ENCODE measurements around the gene MSL3B.

Gene MSL3B

DNA sequence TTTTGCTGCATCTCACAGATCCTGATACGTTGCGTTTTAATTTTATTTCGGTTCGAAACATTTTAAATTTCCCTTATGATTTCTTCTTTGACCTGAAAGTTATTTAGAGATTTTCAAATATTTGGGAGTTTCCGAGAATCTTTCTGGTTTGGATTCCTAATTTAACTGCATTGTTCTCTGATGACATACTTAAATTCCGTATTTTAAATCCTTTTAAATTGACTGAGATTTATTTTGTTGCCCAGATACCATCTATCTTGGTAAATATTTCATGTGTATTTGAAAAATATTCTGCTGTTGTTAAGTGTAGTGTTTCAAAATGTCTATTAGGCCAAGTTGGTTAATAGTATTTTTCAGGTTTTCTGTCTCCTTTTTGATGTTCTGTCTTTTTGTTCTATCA is 52.3 kb downstream of the MSL3B start:
- DNase-seq: no peak
